ENCODE data around the gene DHRS3. TPM values are rescaled to one million over a fixed set of nuclear protein-coding genes. Genes with fewer than 3 reads are reported as not detected.
A peak's percentile ranks its signal among the peaks of the same experiment; 100 is the strongest.

Gene DHRS3
- total RNA-seq, 1 experiment from 2014 or later: 0.76 TPM

- Histone ChIP-seq H3K27me3 (replicated peaks) (peaks cover 11% of the 10 kb centered on the region), H3K27ac (no peak overlapping the region), H3K9me3 (replicated peaks) (no peaks in the 10 kb centered on the region; the same call in 1 of the 2 replicates), H3K4me1 (replicated peaks) (peaks cover 26% of the 10 kb centered on the region), H3K36me3 (no peaks in the 10 kb centered on the region), H3K4me3 (no peak overlapping the region)
- no peak for DNase-seq (ENCODE audit: low read depth in 1 of 2, low spot score in 2 of 2)
Observed at GRCh38 chr1:12592496-12592895, 25.5 kb downstream of the DHRS3 start.

GRCh38 chr1:12591267-12591938 lies 26.6 kb downstream of the DHRS3 start:
- no peaks in the 10 kb centered on the region for H3K36me3 ChIP-seq

DNA sequence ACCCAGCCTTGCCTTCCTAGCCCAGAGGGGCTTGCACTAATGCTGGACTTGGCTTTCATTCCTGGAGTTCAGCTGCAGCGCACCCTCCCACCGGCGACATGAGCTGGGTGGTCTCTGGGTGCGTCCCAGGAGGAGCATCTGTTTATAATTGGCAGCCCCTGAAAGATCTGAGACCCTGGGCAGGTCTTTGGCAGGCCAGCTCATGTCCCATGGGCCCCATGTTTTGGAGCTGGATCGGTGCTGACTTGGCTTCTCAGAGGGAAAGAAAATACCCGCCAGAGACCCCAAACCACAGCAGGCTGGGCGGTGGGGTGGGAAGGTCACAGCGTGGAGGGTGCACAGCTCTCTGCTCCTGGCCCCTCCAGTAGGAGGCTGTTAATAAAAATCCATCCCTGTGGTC lies 29.3 kb downstream of the DHRS3 start:
- Histone ChIP-seq H3K27ac (no peak overlapping the region), H3K4me3 (no peak overlapping the region), H3K27me3 (replicated peaks) (no peaks in the 10 kb centered on the region), H3K36me3 (no peaks in the 10 kb centered on the region), H3K4me1 (replicated peaks) (peaks cover 10% of the 10 kb centered on the region), H3K9me3 (replicated peaks) (no peaks in the 10 kb centered on the region)
- no peak for DNase-seq (ENCODE audit: low read depth in 1 of 2, low spot score in 2 of 2)

More at GRCh38 chr1:12591267-12591938, 26.6 kb downstream of the DHRS3 start:
- DNase-seq (ENCODE audit: low read depth in 1 of 2, low spot score in 2 of 2): no peak
- peaks cover 11% of the 10 kb centered on the region for H3K27me3 ChIP-seq (replicated peaks)
- no peak overlapping the region for H3K27ac ChIP-seq
- peaks cover 19% of the 10 kb centered on the region for H3K4me1 ChIP-seq (replicated peaks)
- H3K9me3 ChIP-seq (replicated peaks): no peaks in the 10 kb centered on the region; the same call in 1 of the 2 replicates
- H3K4me3 ChIP-seq: no peak overlapping the region

GRCh38 chr1:12587981-12588640 lies 29.9 kb downstream of the DHRS3 start:
- Histone ChIP-seq H3K4me1 (replicated peaks) (peaks cover 10% of the 10 kb centered on the region), H3K27me3 (replicated peaks) (no peaks in the 10 kb centered on the region), H3K36me3 (no peaks in the 10 kb centered on the region), H3K9me3 (replicated peaks) (no peaks in the 10 kb centered on the region), H3K4me3 (no peak overlapping the region), H3K27ac (no peak overlapping the region)
- peak in 1 of 2 experiments; percentile 39 for DNase-seq (ENCODE audit: low read depth in 1 of 2, low spot score in 2 of 2)

DNA sequence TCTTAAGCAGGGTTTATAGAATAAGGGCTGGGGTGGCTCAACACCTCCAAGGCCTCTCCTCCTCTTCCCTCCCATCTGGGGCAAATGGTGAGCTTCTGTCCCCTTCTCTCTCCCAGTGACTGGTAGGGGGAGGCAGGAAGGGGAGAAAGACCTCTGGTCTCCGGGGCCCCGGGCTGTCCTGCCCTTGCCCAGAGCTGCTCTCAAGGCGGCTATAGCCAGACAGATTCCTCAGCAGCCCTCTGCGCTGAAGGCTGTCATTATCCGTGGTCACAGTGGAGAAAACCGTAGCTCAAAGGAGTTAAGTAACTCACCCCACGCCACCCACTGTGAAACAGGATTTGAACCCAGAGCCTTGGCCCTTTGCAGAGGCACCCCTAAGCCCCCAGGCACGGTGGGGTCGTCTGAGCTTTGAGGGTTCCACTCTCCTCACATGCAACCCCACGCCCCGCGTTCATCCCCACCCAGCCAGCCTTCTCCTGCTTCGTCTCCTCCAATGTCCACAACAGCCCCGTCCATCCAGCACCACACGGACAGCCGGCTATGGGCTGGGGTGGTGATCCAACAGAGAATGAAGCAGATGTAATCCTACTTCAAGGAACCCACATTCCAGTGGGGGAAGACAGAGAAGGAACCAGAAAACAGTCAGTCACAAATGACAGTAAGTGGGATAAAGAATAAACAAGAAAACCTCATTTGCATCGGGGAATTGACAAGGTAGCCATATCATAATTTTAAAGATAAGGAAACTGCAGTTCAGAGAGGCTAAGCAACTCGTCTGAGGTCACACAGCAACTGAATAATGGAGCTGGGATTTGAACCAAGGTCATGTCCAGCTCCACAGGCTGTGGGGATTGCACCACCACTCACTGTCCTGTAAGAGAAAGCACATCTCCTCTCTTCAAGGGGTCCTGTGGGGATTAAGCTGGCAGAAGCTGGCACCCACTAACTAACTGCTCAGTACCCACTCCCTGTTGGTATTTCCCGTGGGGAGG lies 31.8 kb downstream of the DHRS3 start:
- no peaks in the 10 kb centered on the region for H3K36me3 ChIP-seq
- no peaks in the 10 kb centered on the region for H3K9me3 ChIP-seq (replicated peaks)
- no peak overlapping the region for H3K27ac ChIP-seq
- DNase-seq (ENCODE audit: low read depth in 1 of 2, low spot score in 2 of 2): no peak
- no peaks in the 10 kb centered on the region for H3K27me3 ChIP-seq (replicated peaks)
- no peak overlapping the region for H3K4me3 ChIP-seq
- peaks cover 10% of the 10 kb centered on the region for H3K4me1 ChIP-seq (replicated peaks)

GRCh38 chr1:12585536-12585935 lies 32.5 kb downstream of the DHRS3 start:
- no peaks in the 10 kb centered on the region for H3K9me3 ChIP-seq (replicated peaks)
- H3K36me3 ChIP-seq: no peaks in the 10 kb centered on the region
- H3K27ac ChIP-seq: no peak overlapping the region
- no peaks in the 10 kb centered on the region for H3K27me3 ChIP-seq (replicated peaks)
- H3K4me1 ChIP-seq (replicated peaks): peaks cover 10% of the 10 kb centered on the region
- no peak for DNase-seq (ENCODE audit: low read depth in 1 of 2, low spot score in 2 of 2)
- H3K4me3 ChIP-seq: no peak overlapping the region

GRCh38 chr1:12584900-12585525 lies 33.0 kb downstream of the DHRS3 start:
- H3K4me3 ChIP-seq: no peak overlapping the region
- H3K27ac ChIP-seq: no peak overlapping the region
- no peaks in the 10 kb centered on the region for H3K27me3 ChIP-seq (replicated peaks)
- H3K4me1 ChIP-seq (replicated peaks): peaks cover 10% of the 10 kb centered on the region
- no peak for DNase-seq (ENCODE audit: low read depth in 1 of 2, low spot score in 2 of 2)
- H3K9me3 ChIP-seq (replicated peaks): no peaks in the 10 kb centered on the region
- no peaks in the 10 kb centered on the region for H3K36me3 ChIP-seq

GRCh38 chr1:12583484-12583883 lies 34.5 kb downstream of the DHRS3 start:
- no peaks in the 10 kb centered on the region for H3K36me3 ChIP-seq
- H3K4me1 ChIP-seq (replicated peaks): peaks cover 8% of the 10 kb centered on the region
- H3K9me3 ChIP-seq (replicated peaks): no peaks in the 10 kb centered on the region
- DNase-seq (ENCODE audit: low read depth in 1 of 2, low spot score in 2 of 2): no peak
- H3K4me3 ChIP-seq: no peak overlapping the region
- H3K27me3 ChIP-seq (replicated peaks): no peaks in the 10 kb centered on the region
- H3K27ac ChIP-seq: no peak overlapping the region

DNA sequence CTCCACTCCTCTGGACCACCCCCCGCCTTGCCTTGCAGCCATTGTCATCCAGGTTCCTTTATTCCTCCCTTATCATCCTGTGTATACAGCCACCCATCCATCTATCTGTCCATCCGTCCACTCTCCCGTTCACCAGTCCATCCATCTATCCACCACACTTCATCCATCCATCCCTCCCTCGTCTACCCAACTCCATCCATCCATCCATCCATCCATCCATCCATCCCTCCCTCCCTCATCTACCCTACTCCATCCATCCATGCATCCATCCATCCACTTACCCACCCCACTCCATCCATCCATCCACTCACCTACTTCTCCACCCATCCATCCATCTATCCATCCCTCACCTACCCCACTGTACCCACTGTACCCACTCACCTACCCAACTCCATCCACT lies 35.4 kb downstream of the DHRS3 start:
- DNase-seq (ENCODE audit: low read depth in 1 of 2, low spot score in 2 of 2): no peak
- no peaks in the 10 kb centered on the region for H3K36me3 ChIP-seq
- no peaks in the 10 kb centered on the region for H3K27me3 ChIP-seq (replicated peaks)
- H3K4me1 ChIP-seq (replicated peaks): no peaks in the 10 kb centered on the region; the same call in 1 of the 2 replicates
- H3K4me3 ChIP-seq: no peak overlapping the region
- H3K27ac ChIP-seq: no peak overlapping the region
- H3K9me3 ChIP-seq (replicated peaks): no peaks in the 10 kb centered on the region

GRCh38 chr1:12581179-12581578 lies 36.8 kb downstream of the DHRS3 start:
- H3K27ac ChIP-seq: no peak overlapping the region
- H3K4me1 ChIP-seq (replicated peaks): no peaks in the 10 kb centered on the region
- DNase-seq (ENCODE audit: low read depth in 1 of 2, low spot score in 2 of 2): no peak
- H3K4me3 ChIP-seq: no peak overlapping the region
- H3K27me3 ChIP-seq (replicated peaks): no peaks in the 10 kb centered on the region
- H3K9me3 ChIP-seq (replicated peaks): no peaks in the 10 kb centered on the region
- H3K36me3 ChIP-seq: no peaks in the 10 kb centered on the region

- Histone ChIP-seq H3K4me1 (replicated peaks) (no peaks in the 10 kb centered on the region), H3K27ac (no peak overlapping the region), H3K9me3 (replicated peaks) (no peaks in the 10 kb centered on the region), H3K36me3 (no peaks in the 10 kb centered on the region), H3K27me3 (replicated peaks) (no peaks in the 10 kb centered on the region), H3K4me3 (no peak overlapping the region)
- DNase-seq (ENCODE audit: low read depth in 1 of 2, low spot score in 2 of 2): no peak
Observed at GRCh38 chr1:12580054-12580887, 37.7 kb downstream of the DHRS3 start.

DNA sequence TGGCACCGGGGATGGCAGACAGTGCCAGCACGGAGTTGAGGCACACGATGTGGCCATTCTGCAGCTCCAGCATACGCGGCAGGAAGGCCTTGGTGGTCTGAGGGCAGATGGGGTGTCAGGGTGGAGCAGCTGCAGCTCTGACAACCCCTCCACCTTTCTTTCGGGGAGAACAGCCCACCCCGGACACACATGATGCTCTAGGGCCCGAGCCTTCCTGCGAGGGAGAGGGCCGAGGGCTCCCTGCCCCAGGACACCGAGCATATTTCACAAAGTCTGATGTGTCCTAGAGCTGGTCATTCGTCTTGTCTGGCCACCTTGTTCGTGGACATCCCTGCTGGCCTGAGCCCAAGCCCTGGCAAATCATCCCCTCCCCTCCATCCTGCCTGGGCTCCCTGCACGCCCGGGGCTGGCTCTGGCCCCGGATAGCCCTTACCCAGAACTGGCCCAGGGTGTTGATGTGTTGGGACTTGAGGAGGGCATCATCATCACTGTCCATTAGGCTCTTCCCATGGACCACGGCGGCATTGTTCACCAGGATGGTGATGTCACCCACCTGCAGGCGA lies 39.1 kb downstream of the DHRS3 start:
- no peak for DNase-seq (ENCODE audit: low read depth in 1 of 2, low spot score in 2 of 2)
- no peaks in the 10 kb centered on the region for H3K27me3 ChIP-seq (replicated peaks)

More for the DNA sequence above, 39.1 kb downstream of the DHRS3 start:
- H3K4me1 ChIP-seq (replicated peaks): no peaks in the 10 kb centered on the region; the same call in 1 of the 2 replicates
- no peaks in the 10 kb centered on the region for H3K36me3 ChIP-seq
- H3K4me3 ChIP-seq: no peak overlapping the region
- no peak overlapping the region for H3K27ac ChIP-seq
- no peaks in the 10 kb centered on the region for H3K9me3 ChIP-seq (replicated peaks)

Data from SJSA1 (cell line).